Mononuclear cell (primary cell): ENCODE measurements around the gene RNF213. TPM values are rescaled to one million over a fixed set of nuclear protein-coding genes. Genes with fewer than 3 reads are reported as not detected.
A peak's percentile ranks its signal among the peaks of the same experiment; 100 is the strongest.
"Not testable (repeated sequence)": the region's sequence is repeated elsewhere in the genome, so short reads cannot be mapped to it uniquely, and the experiment has no call there.

Source experiments
- H3K27me3 ChIP-seq: 2 replicates; pipeline ENCODE4 v1.6.0; 2011; ENCODE audit warnings: low read length, control low read depth; ENCODE audit not compliant: insufficient read depth
- H3K4me1 ChIP-seq: 2 replicates; pipeline ENCODE4 v1.5.1; 2011; ENCODE audit warnings: mild to moderate bottlenecking, low read length, control low read depth; ENCODE audit not compliant: insufficient read depth
- H3K4me3 ChIP-seq: 2 replicates; pipeline ENCODE4 v1.5.1; 2011; ENCODE audit warnings: mild to moderate bottlenecking, low read length, moderate library complexity
- H3K9me3 ChIP-seq: 2 replicates; pipeline ENCODE4 v1.5.1; 2011; ENCODE audit warnings: low read depth, mild to moderate bottlenecking, control low read depth, low read length
- total RNA-seq: library from RNA; depleted of rRNA; stranded (reverse); fragments of >200 nt; gene quantifications from one replicate; pipeline ENCODE4 v1.2.3, GENCODE V29; 2012

The RNF213 gene
- total RNA-seq, 1 donor = 234 TPM

- Histone ChIP-seq H3K27me3 (no peaks in the 10 kb centered on the region), H3K4me1 (peaks cover 70% of the 10 kb centered on the region), H3K9me3 (no peaks in the 10 kb centered on the region), H3K4me3 (peak overlapping the region; percentile 73)
These were observed 4.8 kb downstream of the RNF213 start for GRCh38 chr17:80265205-80266068.

GRCh38 chr17:80267391-80267790 lies 6.7 kb downstream of the RNF213 start:
- Histone ChIP-seq H3K27me3 (no peaks in the 10 kb centered on the region), H3K9me3 (no peaks in the 10 kb centered on the region), H3K4me1 (peaks cover 67% of the 10 kb centered on the region), H3K4me3 (no peak overlapping the region)

DNA sequence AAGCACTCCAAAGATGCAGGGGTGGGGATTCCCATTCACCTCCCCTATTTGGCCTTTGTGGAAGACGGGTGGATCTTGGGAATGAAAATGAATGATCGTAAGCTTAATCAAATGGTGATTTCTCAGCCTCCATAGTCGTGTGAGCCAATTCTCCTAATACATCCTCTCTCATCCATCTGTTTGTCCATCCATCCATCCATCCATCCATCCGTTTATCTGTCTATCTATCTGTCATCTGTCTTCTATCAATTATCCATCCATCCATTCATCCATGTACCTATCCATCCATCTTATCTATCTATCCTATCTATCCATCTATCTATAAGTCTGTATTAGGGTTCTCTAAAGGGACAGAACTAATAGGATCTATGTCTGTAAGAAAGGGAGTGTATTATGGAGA lies 7.8 kb downstream of the RNF213 start:
- H3K9me3 ChIP-seq = no peaks in the 10 kb centered on the region
- no peaks in the 10 kb centered on the region for H3K27me3 ChIP-seq
- peaks cover 62% of the 10 kb centered on the region for H3K4me1 ChIP-seq
- H3K4me3 ChIP-seq = no peak overlapping the region

GRCh38 chr17:80269405-80269807 lies 8.8 kb downstream of the RNF213 start:
- H3K4me1 ChIP-seq = peaks cover 68% of the 10 kb centered on the region
- no peaks in the 10 kb centered on the region for H3K27me3 ChIP-seq
- no peaks in the 10 kb centered on the region for H3K9me3 ChIP-seq
- H3K4me3 ChIP-seq = no peak overlapping the region

- peaks cover 61% of the 10 kb centered on the region for H3K4me1 ChIP-seq
- no peak overlapping the region for H3K4me3 ChIP-seq
- no peaks in the 10 kb centered on the region for H3K27me3 ChIP-seq
- no peaks in the 10 kb centered on the region for H3K9me3 ChIP-seq
These were observed 9.5 kb downstream of the RNF213 start for GRCh38 chr17:80270104-80270503.

- H3K27me3 ChIP-seq = no peaks in the 10 kb centered on the region
These were observed 10.2 kb downstream of the RNF213 start for GRCh38 chr17:80270836-80271235.

DNA sequence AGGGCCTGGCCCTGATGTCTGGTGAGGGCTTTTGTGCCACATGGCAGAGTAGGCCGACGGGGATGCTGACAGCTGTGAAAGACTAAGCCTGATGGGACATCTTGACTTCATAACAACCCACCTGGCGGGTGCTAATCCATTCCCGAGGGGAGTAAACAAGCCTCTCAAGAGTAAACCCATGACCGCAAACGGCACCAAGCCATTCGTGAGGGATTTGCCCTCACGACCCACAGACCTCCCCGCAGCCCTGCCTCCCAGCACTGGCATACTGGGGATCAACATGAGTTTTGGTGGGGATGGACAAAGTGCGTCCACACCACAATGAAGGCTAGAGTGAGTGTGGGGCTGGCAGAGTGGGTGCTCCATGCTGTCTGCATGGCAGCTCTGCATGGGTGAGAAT lies 11.7 kb downstream of the RNF213 start:
- peaks cover 40% of the 10 kb centered on the region for H3K4me1 ChIP-seq
- H3K9me3 ChIP-seq = no peaks in the 10 kb centered on the region
- no peaks in the 10 kb centered on the region for H3K27me3 ChIP-seq
- no peak overlapping the region for H3K4me3 ChIP-seq

More at GRCh38 chr17:80270836-80271235, 10.2 kb downstream of the RNF213 start:
- H3K4me3 ChIP-seq = no peak overlapping the region
- peaks cover 53% of the 10 kb centered on the region for H3K4me1 ChIP-seq
- H3K9me3 ChIP-seq = no peaks in the 10 kb centered on the region

DNA sequence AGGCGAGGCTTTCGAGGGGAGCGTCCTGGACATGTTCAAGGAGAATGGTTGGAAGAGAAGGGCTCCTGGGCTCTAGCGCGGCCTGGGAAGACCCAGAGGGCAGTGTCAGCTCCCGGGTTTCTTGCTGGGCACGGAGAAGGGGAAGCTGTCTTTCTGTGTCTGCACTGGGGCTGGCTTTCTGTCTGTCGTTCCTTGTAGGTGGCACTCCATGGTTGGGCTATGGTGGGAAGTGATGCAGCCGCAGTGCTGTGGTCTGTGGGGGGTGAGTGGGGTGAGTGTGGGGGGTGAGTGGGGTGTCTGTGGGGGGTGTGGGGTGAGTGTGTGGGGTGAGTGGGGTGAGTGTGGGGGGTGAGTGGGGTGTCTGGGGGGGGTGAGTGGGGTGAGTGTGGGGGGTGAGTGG lies 13.7 kb downstream of the RNF213 start:
- Histone ChIP-seq H3K27me3 (no peaks in the 10 kb centered on the region), H3K4me1 (peaks cover 24% of the 10 kb centered on the region)

GRCh38 chr17:80274871-80275449 lies 14.3 kb downstream of the RNF213 start:
- no peak overlapping the region for H3K4me3 ChIP-seq
- H3K4me1 ChIP-seq = peaks cover 22% of the 10 kb centered on the region
- H3K27me3 ChIP-seq = no peaks in the 10 kb centered on the region
- H3K9me3 ChIP-seq = no peaks in the 10 kb centered on the region

More for the DNA sequence above, 13.7 kb downstream of the RNF213 start:
- Histone ChIP-seq H3K9me3 (no peaks in the 10 kb centered on the region), H3K4me3 (no peak overlapping the region)

GRCh38 chr17:80275857-80276256 lies 15.2 kb downstream of the RNF213 start:
- H3K27me3 ChIP-seq, H3K4me3 ChIP-seq, H3K9me3 ChIP-seq: not testable (repeated sequence)
- H3K4me1 ChIP-seq = peaks cover 13% of the 10 kb centered on the region

DNA sequence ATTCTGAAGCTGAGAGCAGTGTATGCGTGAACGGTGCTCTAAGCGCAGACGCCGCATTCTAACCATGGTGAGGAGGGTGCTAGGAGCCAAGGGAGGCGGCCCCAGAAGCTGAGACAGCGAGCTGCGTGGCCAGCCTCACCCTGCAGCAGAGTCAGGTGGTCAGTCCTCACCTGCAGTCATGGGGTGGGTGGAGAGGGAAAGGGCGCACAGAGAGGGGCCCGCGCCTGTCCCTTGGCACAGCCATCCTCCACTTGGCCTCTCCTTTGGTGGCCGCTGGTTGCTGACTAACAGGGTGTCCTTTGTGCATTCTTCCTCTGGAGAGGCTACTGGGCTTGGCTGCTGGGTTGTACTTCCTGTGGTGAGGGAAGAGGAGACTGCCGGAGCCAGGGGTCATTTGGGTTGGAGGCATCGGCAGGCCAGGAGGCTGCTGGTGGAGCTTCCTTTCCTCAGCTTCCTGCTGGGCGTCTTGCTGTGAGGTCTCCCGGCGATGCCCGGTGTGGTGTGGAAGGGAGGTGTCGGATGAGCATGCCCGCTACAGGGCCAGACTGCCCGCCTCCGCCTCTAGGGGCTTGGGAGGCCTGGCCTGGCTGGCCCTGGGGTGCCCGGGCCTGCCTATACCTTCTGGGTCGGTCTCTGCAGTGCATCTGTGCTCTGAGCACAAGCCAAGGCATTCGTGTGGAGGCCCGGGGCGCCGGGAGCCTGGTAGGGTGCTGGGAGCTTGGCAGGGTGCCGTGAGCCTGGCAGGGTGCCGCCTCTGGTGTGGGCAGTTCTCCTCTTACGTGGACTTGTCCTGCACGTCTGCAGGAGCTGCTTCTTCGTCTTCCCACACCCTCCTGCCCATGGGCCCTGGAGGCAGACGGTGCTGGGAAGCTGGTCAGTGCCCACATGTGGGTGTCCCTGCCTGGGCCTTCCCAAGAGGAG lies 17.4 kb downstream of the RNF213 start:
- peaks cover 6% of the 10 kb centered on the region for H3K4me1 ChIP-seq

GRCh38 chr17:80279895-80280294 lies 19.2 kb downstream of the RNF213 start:
- Histone ChIP-seq H3K4me3 (no peak overlapping the region), H3K27me3 (no peaks in the 10 kb centered on the region), H3K4me1 (no peaks in the 10 kb centered on the region), H3K9me3 (no peaks in the 10 kb centered on the region)

More for the DNA sequence above, 17.4 kb downstream of the RNF213 start:
- Histone ChIP-seq H3K27me3 (no peaks in the 10 kb centered on the region), H3K4me3 (no peak overlapping the region), H3K9me3 (no peaks in the 10 kb centered on the region)

DNA sequence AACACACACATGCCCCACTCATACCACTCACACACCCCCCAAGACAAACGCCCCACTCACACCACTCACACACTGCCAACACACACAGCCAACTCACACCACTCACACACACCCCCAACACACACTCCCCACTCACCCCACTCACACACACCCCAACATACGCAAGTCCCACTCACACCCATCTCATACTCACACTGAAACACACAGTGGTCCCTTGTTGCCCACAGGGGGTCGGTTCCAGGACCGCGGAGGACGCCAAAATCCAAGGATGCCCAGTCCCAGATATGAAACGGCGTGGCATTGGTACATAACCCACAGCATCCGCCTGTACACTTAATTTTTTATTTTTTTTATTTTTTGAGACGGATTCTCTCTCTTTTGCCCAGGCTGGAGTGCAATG lies 20.9 kb downstream of the RNF213 start:
- H3K27me3 ChIP-seq = no peaks in the 10 kb centered on the region
- H3K4me3 ChIP-seq = no peak overlapping the region
- H3K9me3 ChIP-seq = no peaks in the 10 kb centered on the region
- H3K4me1 ChIP-seq = no peaks in the 10 kb centered on the region

DNA sequence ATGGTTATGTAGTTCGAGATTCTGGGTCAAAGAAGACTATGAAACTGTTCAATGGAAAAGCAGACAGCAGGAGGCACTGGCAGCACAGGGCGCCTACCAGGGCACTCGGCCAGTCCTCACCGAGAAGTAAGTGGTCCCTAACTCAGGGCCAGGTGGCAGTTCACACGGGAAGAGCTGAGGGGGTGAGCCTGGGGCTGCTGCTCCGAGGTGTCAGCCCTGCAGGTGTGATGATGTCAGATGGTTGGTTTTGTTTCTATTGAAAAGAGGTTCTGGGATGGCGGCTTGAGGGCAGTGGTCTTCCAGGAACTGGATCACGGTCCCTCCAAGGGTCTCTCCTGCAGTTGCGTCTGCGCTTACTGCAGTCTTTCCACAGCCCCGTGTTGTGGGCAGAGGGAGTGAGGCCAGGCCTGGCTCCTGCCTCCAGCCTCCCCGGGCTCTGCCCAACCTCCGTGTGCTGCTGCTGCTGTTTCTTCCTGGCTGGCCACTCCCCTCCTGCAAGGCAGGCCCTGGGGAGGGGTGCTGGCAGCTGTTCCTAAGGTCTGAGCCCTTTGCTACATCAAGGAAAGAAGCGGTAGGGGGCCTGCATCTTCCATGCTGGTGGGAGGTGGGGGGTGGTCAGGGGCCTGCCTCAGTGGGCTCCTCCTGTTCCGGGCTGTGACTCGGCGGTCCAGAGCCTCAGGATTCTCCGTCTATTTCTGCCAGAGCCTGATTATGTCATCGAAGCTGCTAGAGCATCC lies 22.6 kb downstream of the RNF213 start:
- Histone ChIP-seq H3K27me3 (no peaks in the 10 kb centered on the region), H3K4me1 (peaks cover 7% of the 10 kb centered on the region), H3K4me3 (no peak overlapping the region), H3K9me3 (no peaks in the 10 kb centered on the region)
